Subcutaneous abdominal adipose tissue (tissue), 5 donors: Measurements from ENCODE around the gene RBM7.

Source experiments
- H3K27ac ChIP-seq: one replicate; pipeline ENCODE4 v1.7.0; 2013; ENCODE audit warnings: low read depth, mild to moderate bottlenecking, inconsistent platforms, low read length, moderate library complexity
- H3K27me3 ChIP-seq, 5 donors: one replicate each; pipeline ENCODE4 v1.7.0; 2013; ENCODE audit warnings: low read length in 5 of 5, inconsistent platforms in 1 of 5; ENCODE audit not compliant: control insufficient read depth in 5 of 5, insufficient read depth in 4 of 5
- H3K36me3 ChIP-seq, 5 donors: one replicate each; pipeline ENCODE4 v1.7.0; 2013; ENCODE audit warnings: low read length in 5 of 5; ENCODE audit not compliant: control insufficient read depth in 5 of 5, insufficient read depth in 5 of 5
- H3K4me1 ChIP-seq, 5 donors: one replicate each; pipeline ENCODE4 v1.7.0; 2013; ENCODE audit warnings: low read length in 5 of 5, mild to moderate bottlenecking in 3 of 5, moderate library complexity in 1 of 5; ENCODE audit not compliant: control insufficient read depth in 5 of 5, insufficient read depth in 5 of 5
- H3K4me3 ChIP-seq, 5 donors: one replicate each; pipeline ENCODE4 v1.7.0; 2013; ENCODE audit warnings: low read length in 5 of 5, low read depth in 1 of 5
- H3K9ac ChIP-seq, 5 donors: one replicate each; pipeline ENCODE4 v1.7.0; 2013; ENCODE audit warnings: low read length in 5 of 5, mild to moderate bottlenecking in 4 of 5, moderate library complexity in 3 of 5
- H3K9me3 ChIP-seq, 5 donors: one replicate each; pipeline ENCODE4 v1.7.0; 2013; ENCODE audit warnings: low read length in 5 of 5; ENCODE audit not compliant: control insufficient read depth in 5 of 5
- donor health status: healthy.
- donor health status: healthy.
- donor health status: healthy.
- donor health status: healthy.
- donor health status: healthy.

Gene RBM7

DNA sequence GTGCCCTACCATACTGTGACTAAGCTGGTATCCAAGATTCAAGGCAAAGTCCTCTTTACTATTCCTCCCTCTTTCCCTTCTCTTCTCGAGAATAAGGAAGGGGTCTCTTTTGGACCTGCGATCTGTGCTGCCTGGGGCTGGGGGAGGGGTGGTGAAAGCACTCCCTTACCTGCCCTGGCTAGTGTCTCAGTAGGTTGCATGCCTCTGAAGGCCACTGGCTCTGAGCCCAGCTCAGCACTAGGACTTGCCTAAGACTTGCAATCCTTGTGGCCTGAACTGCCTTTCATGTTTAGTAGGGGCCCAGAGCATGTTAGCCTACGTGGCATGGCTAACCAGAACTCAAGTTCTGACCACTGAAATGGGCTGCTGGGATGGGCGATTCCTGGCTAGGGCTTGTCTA is 25.8 kb downstream of the RBM7 start:
- no peaks in the 10 kb centered on the region for H3K4me1 ChIP-seq
- H3K9me3 ChIP-seq = no peaks in the 10 kb centered on the region
- no peak overlapping the region for H3K9ac ChIP-seq
- peaks cover 0 to 10% (median 6%) of the 10 kb centered on the region in 5 donors for H3K36me3 ChIP-seq
- H3K27ac ChIP-seq = no peak overlapping the region
- H3K4me3 ChIP-seq = no peak overlapping the region
- H3K27me3 ChIP-seq = no peaks in the 10 kb centered on the region

DNA sequence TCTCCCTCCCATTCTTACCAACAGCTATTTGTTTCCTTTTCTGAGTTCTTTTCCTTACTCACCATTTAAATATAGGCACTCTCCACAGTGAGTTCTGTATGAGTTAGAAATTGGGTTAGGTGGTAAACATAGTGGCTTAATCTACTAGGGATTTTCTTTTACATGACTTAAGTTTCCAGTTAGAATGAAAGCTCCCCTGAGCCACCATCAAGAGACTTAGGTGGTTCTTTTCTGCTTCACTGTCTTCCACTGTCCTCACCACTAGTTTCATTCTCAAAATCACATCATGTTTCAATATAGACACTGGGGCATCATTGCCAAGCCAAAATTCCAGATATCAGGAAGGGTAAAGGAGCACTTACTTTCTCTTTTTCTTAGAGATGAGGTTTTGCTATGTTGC is 29.8 kb downstream of the RBM7 start:
- H3K27ac ChIP-seq = no peak overlapping the region
- H3K27me3 ChIP-seq = no peaks in the 10 kb centered on the region
- peaks cover 0 to 8% (median 6%) of the 10 kb centered on the region in 5 donors for H3K36me3 ChIP-seq
- no peaks in the 10 kb centered on the region for H3K4me1 ChIP-seq
- H3K4me3 ChIP-seq = no peak overlapping the region
- H3K9ac ChIP-seq = no peak overlapping the region
- H3K9me3 ChIP-seq = no peaks in the 10 kb centered on the region

GRCh38 chr11:114432893-114433292 is 32.4 kb downstream of the RBM7 start:
- H3K9me3 ChIP-seq = no peaks in the 10 kb centered on the region
- H3K4me1 ChIP-seq = no peaks in the 10 kb centered on the region
- no peaks in the 10 kb centered on the region for H3K36me3 ChIP-seq
- no peak overlapping the region for H3K27ac ChIP-seq
- no peak overlapping the region for H3K4me3 ChIP-seq
- no peak overlapping the region for H3K9ac ChIP-seq
- no peaks in the 10 kb centered on the region for H3K27me3 ChIP-seq

GRCh38 chr11:114433376-114433775 is 32.9 kb downstream of the RBM7 start:
- Histone ChIP-seq H3K9ac (no peak overlapping the region), H3K9me3 (no peaks in the 10 kb centered on the region), H3K4me3 (no peak overlapping the region), H3K36me3 (no peaks in the 10 kb centered on the region), H3K4me1 (no peaks in the 10 kb centered on the region), H3K27ac (no peak overlapping the region), H3K27me3 (no peaks in the 10 kb centered on the region)

DNA sequence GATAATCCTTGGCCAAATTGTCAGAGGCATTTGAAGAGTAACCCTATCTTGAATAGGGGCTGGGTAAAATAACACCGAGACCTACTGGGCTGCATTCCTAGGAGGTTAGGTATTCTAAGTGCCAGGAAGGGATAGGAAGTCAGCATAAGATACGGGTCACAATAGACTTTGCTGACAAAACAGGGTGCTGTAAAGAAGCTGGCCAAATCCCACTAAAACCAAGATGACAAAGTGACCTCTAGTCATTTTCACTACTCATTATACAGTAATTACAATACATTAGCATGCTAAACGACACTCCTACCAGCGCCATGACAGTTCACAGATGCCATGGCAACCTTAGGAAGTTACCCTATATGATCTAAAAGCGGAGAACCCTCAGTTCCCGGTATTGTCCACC is 37.8 kb downstream of the RBM7 start:
- Histone ChIP-seq H3K27me3 (no peaks in the 10 kb centered on the region), H3K4me3 (no peak overlapping the region), H3K36me3 (no peaks in the 10 kb centered on the region), H3K4me1 (peaks cover 0 to 18% (median 15%) of the 10 kb centered on the region in 5 donors), H3K27ac (no peak overlapping the region), H3K9me3 (no peaks in the 10 kb centered on the region), H3K9ac (no peak overlapping the region)

- Histone ChIP-seq H3K4me3 (peak within 1 kb of the TSS; percentile 71 to 100 (median 98)), H3K9me3 (no peaks in the 10 kb centered on the region), H3K27me3 (no peaks in the 10 kb centered on the region), H3K4me1 (peaks cover 0 to 18% (median 15%) of the 10 kb centered on the region in 5 donors), H3K27ac (peak within 1 kb of the TSS; percentile 83), H3K36me3 (peaks cover 0 to 11% (median 7%) of the 10 kb centered on the region in 5 donors), H3K9ac (peak within 1 kb of the TSS; percentile 71 to 98 (median 84))
Measured at GRCh38 chr11:114439229-114440120, 39.0 kb downstream of the RBM7 start, which contains the start of gene REXO2. TSS of gene REXO2 (plus strand) at chr11:114439467. CDS start at chr11:114439529, 62 bp downstream.

- H3K27me3 ChIP-seq = no peaks in the 10 kb centered on the region
- H3K4me3 ChIP-seq = peak overlapping the region; percentile 71 to 100 (median 98)
- H3K9me3 ChIP-seq = no peaks in the 10 kb centered on the region
- H3K9ac ChIP-seq = peak overlapping the region; percentile 71 to 98 (median 84)
- peaks cover 0 to 18% (median 11%) of the 10 kb centered on the region in 5 donors for H3K36me3 ChIP-seq
- peaks cover 0 to 18% (median 15%) of the 10 kb centered on the region in 5 donors for H3K4me1 ChIP-seq
- H3K27ac ChIP-seq = peak overlapping the region; percentile 83
Measured at GRCh38 chr11:114440121-114440860, 39.8 kb downstream of the RBM7 start.

DNA sequence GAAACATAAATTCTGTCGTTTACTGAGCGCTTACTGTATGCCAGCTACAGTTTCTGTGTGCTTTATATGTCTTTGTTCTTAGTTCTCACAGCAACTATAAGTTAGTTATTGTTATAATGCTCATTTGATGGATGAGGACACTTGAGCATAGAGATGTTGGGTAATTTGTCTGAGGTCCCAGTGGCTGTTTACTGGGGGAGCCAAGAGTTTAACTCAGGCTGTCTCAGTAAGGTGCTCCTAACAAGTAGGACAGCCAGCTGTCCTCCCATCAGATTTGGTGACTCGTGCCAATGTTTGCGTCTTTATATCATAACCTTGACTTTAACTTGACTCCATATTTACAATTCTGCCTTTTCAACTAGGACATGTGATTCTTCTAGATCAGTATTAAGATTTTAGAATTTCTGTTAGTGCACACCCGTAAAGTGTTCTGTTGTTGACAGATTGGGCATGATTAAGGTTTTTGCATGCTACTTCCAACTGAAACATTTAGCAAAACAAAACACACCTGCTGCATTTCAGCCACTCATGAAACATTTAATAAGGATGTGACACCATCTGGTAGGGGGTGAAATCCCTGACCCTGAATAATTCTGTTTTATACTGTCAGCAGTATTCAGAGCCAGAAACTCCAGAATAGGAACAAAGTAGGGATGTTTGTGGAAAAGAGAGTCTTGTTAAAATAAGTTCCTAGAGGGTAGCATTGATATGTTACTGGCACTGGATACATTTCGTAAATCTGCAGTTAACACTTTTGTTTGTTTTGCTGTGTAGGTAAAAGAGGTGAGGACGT is 40.7 kb downstream of the RBM7 start:
- peaks cover 0 to 18% (median 15%) of the 10 kb centered on the region in 5 donors for H3K4me1 ChIP-seq
- no peaks in the 10 kb centered on the region for H3K9me3 ChIP-seq
- H3K27me3 ChIP-seq = no peaks in the 10 kb centered on the region
- H3K36me3 ChIP-seq = peaks cover 4 to 27% (median 14%) of the 10 kb centered on the region in 5 donors
- H3K4me3 ChIP-seq = no peak overlapping the region
- peak overlapping the region in 2 of 5 donors; percentile 58 to 81 for H3K9ac ChIP-seq
- no peak overlapping the region for H3K27ac ChIP-seq

- H3K9ac ChIP-seq = no peak overlapping the region
- peaks cover 0 to 18% (median 15%) of the 10 kb centered on the region in 5 donors for H3K4me1 ChIP-seq
- H3K4me3 ChIP-seq = no peak overlapping the region
- H3K27ac ChIP-seq = no peak overlapping the region
- no peaks in the 10 kb centered on the region for H3K27me3 ChIP-seq
- H3K36me3 ChIP-seq = peaks cover 4 to 32% (median 18%) of the 10 kb centered on the region in 5 donors
- H3K9me3 ChIP-seq = no peaks in the 10 kb centered on the region
Measured at GRCh38 chr11:114441921-114442320, 41.5 kb downstream of the RBM7 start.
